ENCODE results near the gene TM9SF4.

The TM9SF4 gene

DNA sequence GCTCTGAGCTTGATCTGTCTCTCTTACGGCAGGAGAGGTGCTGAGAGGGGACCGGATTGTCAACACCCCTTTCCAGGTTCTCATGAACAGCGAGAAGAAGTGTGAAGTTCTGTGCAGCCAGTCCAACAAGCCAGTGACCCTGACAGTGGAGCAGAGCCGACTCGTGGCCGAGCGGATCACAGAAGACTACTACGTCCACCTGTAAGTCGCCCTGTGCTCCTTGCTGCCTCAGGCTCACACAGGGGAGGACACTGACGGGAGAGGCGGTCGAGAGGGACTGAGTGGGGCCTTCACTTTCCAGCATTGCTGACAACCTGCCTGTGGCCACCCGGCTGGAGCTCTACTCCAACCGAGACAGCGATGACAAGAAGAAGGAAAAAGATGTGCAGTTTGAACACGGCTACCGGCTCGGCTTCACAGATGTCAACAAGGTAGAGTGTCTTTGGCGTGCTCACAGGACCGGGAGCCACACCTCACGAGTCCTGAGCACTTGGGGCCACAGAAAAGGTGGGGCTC lies 32.0 kb downstream of the TM9SF4 start:
- TF ChIP-seq, protein P1, sequence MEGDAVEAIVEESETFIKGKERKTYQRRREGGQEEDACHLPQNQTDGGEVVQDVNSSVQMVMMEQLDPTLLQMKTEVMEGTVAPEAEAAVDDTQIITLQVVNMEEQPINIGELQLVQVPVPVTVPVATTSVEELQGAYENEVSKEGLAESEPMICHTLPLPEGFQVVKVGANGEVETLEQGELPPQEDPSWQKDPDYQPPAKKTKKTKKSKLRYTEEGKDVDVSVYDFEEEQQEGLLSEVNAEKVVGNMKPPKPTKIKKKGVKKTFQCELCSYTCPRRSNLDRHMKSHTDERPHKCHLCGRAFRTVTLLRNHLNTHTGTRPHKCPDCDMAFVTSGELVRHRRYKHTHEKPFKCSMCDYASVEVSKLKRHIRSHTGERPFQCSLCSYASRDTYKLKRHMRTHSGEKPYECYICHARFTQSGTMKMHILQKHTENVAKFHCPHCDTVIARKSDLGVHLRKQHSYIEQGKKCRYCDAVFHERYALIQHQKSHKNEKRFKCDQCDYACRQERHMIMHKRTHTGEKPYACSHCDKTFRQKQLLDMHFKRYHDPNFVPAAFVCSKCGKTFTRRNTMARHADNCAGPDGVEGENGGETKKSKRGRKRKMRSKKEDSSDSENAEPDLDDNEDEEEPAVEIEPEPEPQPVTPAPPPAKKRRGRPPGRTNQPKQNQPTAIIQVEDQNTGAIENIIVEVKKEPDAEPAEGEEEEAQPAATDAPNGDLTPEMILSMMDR (IDR thresholded peaks at IDR 0.05; ENCODE audit: low read depth, low read length, missing control alignments): no peak
- DNase-seq (ENCODE audit: extremely low read depth, low read depth): no peak
- no peak overlapping the region for H3K4me3 ChIP-seq (replicated peaks; ENCODE audit: low read depth, low read length)

DNA sequence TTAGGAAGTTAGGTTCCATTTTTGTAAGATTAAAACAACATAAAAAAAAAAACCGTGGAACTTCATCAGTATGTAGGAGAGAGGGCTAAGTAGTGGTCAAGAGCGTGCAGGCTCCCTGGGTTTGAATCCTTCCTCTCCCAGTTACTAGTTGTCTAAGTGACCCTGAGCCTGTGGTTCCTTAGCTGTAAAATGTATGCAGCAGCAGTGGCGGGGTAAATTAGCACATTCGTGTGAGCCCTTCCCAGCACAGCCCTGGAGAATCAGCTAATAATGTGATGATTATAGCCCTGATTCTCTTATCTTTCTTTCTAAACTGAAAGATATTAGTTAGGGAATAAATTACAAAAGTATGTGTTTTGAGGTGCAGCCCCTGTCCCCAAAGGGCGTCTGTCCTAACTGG lies 32.6 kb downstream of the TM9SF4 start:
- DNase-seq (ENCODE audit: extremely low read depth, low read depth): no peak
- no peak overlapping the region for H3K4me3 ChIP-seq (replicated peaks; ENCODE audit: low read depth, low read length)
- TF ChIP-seq, protein P1 (IDR thresholded peaks at IDR 0.05; ENCODE audit: low read depth, low read length, missing control alignments): no peak

GRCh38 chr20:32142991-32143390 lies 33.5 kb downstream of the TM9SF4 start:
- TF ChIP-seq, protein P1 (IDR thresholded peaks at IDR 0.05; ENCODE audit: low read depth, low read length, missing control alignments): no peak
- H3K4me3 ChIP-seq (replicated peaks; ENCODE audit: low read depth, low read length): no peak overlapping the region
- no peak for DNase-seq (ENCODE audit: extremely low read depth, low read depth)

DNA sequence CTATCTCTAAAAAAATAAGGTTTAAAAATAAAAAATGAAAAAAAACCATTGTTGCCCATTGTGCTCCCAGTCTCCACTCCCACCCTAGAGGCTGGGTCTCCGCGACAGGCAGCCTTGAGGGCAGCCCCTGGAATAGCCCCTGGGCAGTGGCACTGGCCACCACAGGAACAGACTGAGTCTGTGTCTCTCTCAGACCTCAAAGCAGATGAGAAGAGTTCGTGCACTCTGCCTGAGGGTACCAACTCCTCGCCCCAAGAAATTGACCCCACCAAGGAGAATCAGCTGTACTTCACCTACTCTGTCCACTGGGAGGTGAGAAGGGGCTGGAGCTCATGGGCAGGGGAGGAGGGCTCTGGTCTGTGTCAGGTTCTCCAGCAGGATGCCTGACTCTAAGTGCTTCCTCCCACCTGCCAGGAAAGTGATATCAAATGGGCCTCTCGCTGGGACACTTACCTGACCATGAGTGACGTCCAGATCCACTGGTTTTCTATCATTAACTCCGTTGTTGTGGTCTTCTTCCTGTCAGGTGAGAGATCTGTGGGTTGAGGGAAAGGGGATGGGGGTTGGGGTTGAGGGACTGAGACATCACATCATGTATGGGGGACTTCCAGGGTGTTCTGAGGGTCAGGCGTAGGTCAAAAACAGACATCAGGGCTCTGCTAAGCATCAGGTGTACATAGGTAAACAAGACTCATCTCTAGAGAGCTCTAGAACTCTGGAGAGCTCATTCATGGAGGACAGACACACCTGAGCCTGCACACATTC lies 35.6 kb downstream of the TM9SF4 start:
- H3K4me3 ChIP-seq (replicated peaks; ENCODE audit: low read depth, low read length): no peak overlapping the region
- TF ChIP-seq, protein P1 (IDR thresholded peaks at IDR 0.05; ENCODE audit: low read depth, low read length, missing control alignments): no peak
- no peak for DNase-seq (ENCODE audit: extremely low read depth, low read depth)

DNA sequence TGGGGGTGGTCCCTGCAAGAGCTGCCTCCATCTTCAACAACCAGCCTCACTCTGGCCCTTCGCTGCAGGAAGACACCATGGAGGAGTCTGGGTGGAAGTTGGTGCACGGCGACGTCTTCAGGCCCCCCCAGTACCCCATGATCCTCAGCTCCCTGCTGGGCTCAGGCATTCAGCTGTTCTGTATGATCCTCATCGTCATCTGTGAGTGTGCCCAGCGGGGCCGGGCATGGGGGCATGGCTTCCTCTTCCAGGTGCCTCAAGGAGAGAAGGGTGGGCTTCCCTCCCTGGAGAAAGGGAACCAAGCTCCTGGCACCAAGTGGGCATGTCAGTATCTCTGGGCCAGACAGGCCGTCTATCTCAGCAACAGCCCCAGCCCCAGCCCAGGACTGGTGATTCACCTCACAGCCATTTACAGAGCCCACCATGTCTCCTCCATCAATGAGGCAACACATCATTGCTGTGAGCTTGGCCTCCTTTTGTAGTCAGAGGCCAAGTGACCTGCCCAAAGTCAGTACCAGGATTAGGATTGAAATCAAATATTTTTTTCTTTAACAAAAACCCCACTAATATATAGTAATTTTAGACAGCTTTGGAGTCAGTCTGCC lies 40.2 kb downstream of the TM9SF4 start:
- no peak overlapping the region for H3K4me3 ChIP-seq (replicated peaks; ENCODE audit: low read depth, low read length)
- no peak for DNase-seq (ENCODE audit: extremely low read depth, low read depth)
- TF ChIP-seq, protein P1 (IDR thresholded peaks at IDR 0.05; ENCODE audit: low read depth, low read length, missing control alignments): no peak

GRCh38 chr20:32150291-32150848 lies 40.9 kb downstream of the TM9SF4 start:
- TF ChIP-seq, protein P1 (IDR thresholded peaks at IDR 0.05; ENCODE audit: low read depth, low read length, missing control alignments): no peak

More at GRCh38 chr20:32150291-32150848, 40.9 kb downstream of the TM9SF4 start:
- no peak for DNase-seq (ENCODE audit: extremely low read depth, low read depth)
- no peak overlapping the region for H3K4me3 ChIP-seq (replicated peaks; ENCODE audit: low read depth, low read length)

All from HFF-Myc (cell line).